ENCODE measurements around the gene AFAP1.
A peak's percentile ranks its signal among the peaks of the same experiment; 100 is the strongest.

Gene AFAP1

GRCh38 chr4:7815981-7816380 lies 123.7 kb downstream of the AFAP1 start:
- H3K4me3 ChIP-seq (ENCODE audit: low read length), result no peak overlapping the region
- DNase-seq (ENCODE audit: low read depth), result no peak
- TF ChIP-seq CTCF (conservative IDR thresholded peaks at IDR 0.05; ENCODE audit: low read depth, low read length), result no peak

GRCh38 chr4:7815562-7815961 lies 124.1 kb downstream of the AFAP1 start:
- H3K4me3 ChIP-seq (ENCODE audit: low read length), result no peak overlapping the region
- no peak for DNase-seq (ENCODE audit: low read depth)
- no peak for TF ChIP-seq CTCF (conservative IDR thresholded peaks at IDR 0.05; ENCODE audit: low read depth, low read length)

GRCh38 chr4:7814451-7814850 lies 125.2 kb downstream of the AFAP1 start:
- DNase-seq (ENCODE audit: low read depth), result no peak
- TF ChIP-seq CTCF (conservative IDR thresholded peaks at IDR 0.05; ENCODE audit: low read depth, low read length), result no peak
- no peak overlapping the region for H3K4me3 ChIP-seq (ENCODE audit: low read length)

- no peak for DNase-seq (ENCODE audit: low read depth)
- TF ChIP-seq CTCF (conservative IDR thresholded peaks at IDR 0.05; ENCODE audit: low read depth, low read length), result no peak
- no peak overlapping the region for H3K4me3 ChIP-seq (ENCODE audit: low read length)
These were observed 126.0 kb downstream of the AFAP1 start for GRCh38 chr4:7813674-7814073.

- no peak for DNase-seq (ENCODE audit: low read depth)
These were observed 126.7 kb downstream of the AFAP1 start for GRCh38 chr4:7812921-7813320.

GRCh38 chr4:7812231-7812857 lies 127.3 kb downstream of the AFAP1 start:
- H3K4me3 ChIP-seq (ENCODE audit: low read length), result peak overlapping the region; percentile 23
- no peak for TF ChIP-seq CTCF (conservative IDR thresholded peaks at IDR 0.05; ENCODE audit: low read depth, low read length)
- DNase-seq (ENCODE audit: low read depth), result no peak

More at GRCh38 chr4:7812921-7813320, 126.7 kb downstream of the AFAP1 start:
- no peak overlapping the region for H3K4me3 ChIP-seq (ENCODE audit: low read length)
- no peak for TF ChIP-seq CTCF (conservative IDR thresholded peaks at IDR 0.05; ENCODE audit: low read depth, low read length)

GRCh38 chr4:7811536-7812191 lies 128.0 kb downstream of the AFAP1 start:
- no peak for TF ChIP-seq CTCF (conservative IDR thresholded peaks at IDR 0.05; ENCODE audit: low read depth, low read length)
- DNase-seq (ENCODE audit: low read depth), result no peak
- peak overlapping the region; percentile 23 for H3K4me3 ChIP-seq (ENCODE audit: low read length)

Measured in retinal pigment epithelial cell (primary cell).